ENCODE data around the gene SUPT16H.

DNA sequence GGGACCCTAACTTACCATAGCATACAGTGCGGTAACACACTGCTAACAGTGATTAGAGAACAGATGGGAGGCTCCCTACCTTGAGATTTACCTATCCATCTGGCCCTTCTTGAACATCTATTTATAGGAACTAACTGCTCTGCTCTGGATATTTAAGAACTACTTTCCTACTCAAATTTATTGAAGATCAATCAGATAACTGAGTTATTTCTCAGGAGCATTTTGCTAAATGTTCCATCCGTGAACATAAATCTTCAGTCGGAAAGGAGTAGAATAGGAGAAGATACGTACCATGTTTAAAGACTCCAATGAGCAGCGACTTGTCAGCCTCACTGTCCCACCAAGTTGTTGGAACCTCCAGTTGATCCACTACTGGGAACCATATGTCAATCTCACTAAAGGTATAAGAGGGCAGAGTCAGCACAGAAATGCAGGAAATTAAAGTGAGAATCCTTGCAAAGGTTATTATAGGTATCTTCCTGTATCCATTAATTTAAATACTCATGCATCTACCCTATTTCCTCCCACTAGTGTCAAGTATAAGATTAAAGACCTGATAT lies 15.6 kb upstream of the SUPT16H start:
- TF ChIP-seq, protein P1, sequence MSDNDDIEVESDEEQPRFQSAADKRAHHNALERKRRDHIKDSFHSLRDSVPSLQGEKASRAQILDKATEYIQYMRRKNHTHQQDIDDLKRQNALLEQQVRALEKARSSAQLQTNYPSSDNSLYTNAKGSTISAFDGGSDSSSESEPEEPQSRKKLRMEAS (IDR thresholded peaks at IDR 0.05): no peak
- TF ChIP-seq, protein P2, sequence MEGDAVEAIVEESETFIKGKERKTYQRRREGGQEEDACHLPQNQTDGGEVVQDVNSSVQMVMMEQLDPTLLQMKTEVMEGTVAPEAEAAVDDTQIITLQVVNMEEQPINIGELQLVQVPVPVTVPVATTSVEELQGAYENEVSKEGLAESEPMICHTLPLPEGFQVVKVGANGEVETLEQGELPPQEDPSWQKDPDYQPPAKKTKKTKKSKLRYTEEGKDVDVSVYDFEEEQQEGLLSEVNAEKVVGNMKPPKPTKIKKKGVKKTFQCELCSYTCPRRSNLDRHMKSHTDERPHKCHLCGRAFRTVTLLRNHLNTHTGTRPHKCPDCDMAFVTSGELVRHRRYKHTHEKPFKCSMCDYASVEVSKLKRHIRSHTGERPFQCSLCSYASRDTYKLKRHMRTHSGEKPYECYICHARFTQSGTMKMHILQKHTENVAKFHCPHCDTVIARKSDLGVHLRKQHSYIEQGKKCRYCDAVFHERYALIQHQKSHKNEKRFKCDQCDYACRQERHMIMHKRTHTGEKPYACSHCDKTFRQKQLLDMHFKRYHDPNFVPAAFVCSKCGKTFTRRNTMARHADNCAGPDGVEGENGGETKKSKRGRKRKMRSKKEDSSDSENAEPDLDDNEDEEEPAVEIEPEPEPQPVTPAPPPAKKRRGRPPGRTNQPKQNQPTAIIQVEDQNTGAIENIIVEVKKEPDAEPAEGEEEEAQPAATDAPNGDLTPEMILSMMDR (IDR thresholded peaks at IDR 0.05): no peak
- TF ChIP-seq, protein P3, sequence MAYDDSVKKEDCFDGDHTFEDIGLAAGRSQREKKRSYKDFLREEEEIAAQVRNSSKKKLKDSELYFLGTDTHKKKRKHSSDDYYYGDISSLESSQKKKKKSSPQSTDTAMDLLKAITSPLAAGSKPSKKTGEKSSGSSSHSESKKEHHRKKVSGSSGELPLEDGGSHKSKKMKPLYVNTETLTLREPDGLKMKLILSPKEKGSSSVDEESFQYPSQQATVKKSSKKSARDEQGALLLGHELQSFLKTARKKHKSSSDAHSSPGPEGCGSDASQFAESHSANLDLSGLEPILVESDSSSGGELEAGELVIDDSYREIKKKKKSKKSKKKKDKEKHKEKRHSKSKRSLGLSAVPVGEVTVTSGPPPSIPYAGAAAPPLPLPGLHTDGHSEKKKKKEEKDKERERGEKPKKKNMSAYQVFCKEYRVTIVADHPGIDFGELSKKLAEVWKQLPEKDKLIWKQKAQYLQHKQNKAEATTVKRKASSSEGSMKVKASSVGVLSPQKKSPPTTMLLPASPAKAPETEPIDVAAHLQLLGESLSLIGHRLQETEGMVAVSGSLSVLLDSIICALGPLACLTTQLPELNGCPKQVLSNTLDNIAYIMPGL (CRISPR knock-in tag; IDR thresholded peaks at IDR 0.05; ENCODE audit: borderline replicate concordance): no peak
- TF ChIP-seq ZSCAN20 (CRISPR knock-in tag; IDR thresholded peaks at IDR 0.05) (no peak), ESRRA (IDR thresholded peaks at IDR 0.05; ENCODE audit: borderline replicate concordance, low read length) (no peak), RAD21 (conservative IDR thresholded peaks at IDR 0.05 in 1 of 2, IDR thresholded peaks at IDR 0.05 in 1 of 2) (no peak), MYC (IDR thresholded peaks at IDR 0.05; ENCODE audit: borderline replicate concordance, low read length) (no peak), MAZ (IDR thresholded peaks at IDR 0.05; ENCODE audit: borderline replicate concordance, low read depth, low read length) (no peak), EP300 (IDR thresholded peaks at IDR 0.05) (no peak), CHD2 (IDR thresholded peaks at IDR 0.05; ENCODE audit: low read length, partially characterized antibody) (no peak), CHD4 (IDR thresholded peaks at IDR 0.05; ENCODE audit: borderline replicate concordance) (no peak), CEBPB (IDR thresholded peaks at IDR 0.05) (no peak)
- TF ChIP-seq, protein P4, sequence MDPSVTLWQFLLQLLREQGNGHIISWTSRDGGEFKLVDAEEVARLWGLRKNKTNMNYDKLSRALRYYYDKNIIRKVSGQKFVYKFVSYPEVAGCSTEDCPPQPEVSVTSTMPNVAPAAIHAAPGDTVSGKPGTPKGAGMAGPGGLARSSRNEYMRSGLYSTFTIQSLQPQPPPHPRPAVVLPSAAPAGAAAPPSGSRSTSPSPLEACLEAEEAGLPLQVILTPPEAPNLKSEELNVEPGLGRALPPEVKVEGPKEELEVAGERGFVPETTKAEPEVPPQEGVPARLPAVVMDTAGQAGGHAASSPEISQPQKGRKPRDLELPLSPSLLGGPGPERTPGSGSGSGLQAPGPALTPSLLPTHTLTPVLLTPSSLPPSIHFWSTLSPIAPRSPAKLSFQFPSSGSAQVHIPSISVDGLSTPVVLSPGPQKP (IDR thresholded peaks at IDR 0.05; ENCODE audit: low read depth, low read length): no peak

All from A549 (cell line).